SKM-1 (cell line): ENCODE data around the gene DAAM1.
A peak's percentile ranks its signal among the peaks of the same experiment; 100 is the strongest.

Experiments
- DNase-seq: peaks from one replicate; lab custom pipeline; 2025; ENCODE audit not compliant: unreplicated experiment; lab: John Stamatoyannopoulos, UW

DAAM1 gene

DNA sequence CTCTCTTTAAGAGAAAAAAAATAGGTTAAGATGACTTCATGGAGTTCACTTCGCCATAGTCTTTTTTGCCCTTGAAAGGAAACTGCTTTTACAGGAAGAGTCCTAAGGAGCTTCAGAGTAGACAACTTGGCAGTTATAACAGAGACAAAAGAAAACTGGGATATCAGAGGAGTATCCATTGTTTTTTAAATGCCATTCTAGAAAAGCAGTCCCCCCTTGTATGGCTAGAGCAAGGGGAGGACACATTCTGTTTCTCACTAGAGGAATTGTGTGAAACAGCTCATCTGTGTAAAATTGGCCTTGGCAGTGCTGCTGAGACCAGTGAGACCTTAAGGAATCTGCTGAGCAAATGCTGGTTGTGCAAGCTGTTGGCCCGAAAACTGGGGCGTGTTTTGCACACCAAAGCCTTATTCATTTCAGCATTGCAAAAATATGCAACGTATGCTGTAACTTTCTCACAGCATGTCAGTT lies 148.7 kb downstream of the DAAM1 start:
- DNase-seq = no peak

DNA sequence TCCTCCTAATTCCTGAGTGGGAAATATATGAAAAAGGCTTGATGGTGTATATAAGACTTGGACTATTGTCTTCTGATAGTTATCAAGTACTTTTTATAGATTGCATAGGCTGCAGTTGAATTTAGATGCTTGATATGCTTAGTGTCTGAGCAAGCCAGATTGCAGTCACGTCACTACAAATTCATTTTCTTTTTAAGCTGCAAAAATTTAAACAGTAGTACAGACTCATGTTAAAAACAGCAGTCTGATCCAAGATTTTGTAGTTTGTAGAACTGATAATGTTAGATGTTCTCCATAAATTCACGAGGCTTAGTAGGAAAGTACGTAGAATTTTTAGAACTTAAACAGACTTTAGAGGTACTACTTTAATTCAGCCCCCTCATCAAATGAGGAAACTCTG lies 150.3 kb downstream of the DAAM1 start:
- no peak for DNase-seq

DNA sequence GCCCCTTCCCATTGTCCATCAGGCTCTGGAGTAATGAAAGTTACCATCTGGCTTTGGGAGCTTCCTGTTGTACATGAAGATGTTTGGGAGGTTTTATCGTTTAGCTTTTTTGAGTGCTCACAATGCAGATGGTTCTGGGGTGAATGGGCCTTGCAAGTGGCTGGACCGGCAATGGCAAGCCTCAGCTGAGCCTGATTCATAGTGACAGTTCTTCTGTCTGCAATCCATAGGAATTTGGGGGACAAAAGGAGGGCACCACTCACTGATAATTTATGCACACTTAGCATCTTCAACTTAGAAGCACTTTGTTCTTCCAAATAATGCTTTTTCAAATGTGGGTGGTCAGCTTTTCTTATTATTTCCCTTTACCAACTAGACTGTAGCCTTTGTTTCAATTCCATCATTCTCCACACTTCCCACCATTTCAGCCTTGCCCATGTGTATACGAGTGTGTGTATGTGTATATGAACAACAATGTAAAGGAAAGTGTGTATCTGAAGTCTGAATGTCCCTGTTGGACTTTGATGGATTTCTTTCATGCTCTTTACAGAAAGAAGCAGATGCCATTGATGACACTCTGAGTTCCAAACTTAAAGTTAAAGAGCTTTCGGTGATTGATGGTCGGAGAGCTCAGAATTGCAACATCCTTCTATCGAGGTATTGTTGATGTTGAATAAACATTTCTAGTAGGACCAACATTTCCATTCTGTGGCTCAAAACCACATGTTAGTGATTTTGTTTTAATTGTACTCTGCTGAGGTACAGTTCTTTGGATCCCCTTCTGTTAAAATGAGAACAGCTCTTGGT lies 151.3 kb downstream of the DAAM1 start:
- DNase-seq = no peak

DNA sequence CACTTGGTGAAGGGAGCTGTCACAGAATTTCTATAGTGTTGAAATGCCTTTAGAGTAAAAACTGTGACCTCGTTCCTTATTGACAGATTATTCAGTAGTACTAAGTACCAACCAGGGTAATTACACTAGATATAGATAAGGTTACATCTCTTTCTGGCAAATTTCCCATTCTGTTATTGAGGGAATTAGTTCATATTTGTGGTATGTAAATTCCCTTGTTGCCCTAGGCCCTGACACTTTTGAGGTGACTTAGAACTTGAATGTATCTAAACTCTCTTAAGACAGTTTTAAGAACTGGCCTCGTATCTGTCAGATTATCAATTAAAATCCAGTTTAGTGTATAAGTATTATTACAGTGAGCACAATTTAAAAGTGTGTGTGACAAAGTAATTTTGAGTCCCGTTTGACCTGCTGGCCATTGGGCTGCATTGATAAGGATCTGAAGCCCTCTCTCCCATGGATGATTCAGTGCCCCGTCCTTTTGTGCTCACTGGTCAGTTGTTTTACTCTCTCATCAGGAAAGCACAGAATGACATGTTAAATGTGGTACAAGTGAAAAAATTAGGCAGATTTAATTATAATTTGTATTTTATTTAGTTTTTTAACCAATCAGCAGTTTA lies 153.5 kb downstream of the DAAM1 start:
- no peak for DNase-seq

DNA sequence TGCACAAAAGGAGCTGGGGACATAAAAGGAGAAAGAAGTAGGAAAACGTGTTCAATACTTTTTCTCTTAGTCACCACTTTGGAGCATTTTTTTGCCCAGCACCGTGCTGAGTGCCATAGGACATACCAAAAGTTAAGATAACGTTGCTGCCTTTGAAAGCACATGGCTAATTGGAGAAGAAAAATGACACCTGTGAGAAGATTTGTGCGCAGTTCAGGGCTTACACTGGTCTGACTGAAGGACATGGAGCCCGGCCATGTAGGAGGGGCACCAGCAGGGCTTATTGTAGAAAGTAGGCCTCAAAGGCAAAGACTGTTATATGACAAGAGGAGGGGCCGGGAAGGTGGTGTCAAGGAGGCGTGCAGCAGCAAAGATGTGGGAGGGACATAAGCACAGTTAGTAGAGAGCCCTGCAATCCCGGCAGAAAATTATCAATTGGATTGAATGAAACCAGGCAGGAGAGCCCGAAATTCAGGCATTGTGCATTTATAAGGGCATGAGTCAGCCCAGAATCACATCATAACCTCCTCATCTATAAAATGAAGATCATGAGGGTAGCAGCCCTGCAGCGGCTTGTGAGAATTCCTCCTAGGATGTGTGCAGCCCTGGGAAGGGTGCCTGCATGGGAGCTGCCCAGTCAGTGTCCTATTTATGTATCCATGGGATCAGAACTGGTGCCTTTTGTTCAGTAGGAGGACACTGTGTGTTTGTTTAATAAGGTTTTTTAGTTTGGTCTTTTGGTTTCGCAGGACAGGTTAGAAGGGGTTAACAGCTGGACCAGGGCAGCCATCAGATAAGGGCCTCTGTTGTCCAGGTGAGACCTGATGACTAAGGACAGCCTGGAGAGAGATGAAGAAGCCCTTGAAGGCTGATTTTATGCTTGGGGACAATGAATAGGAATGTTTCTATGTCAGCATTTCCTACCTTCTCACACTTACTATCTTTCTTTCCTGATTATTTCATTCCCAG lies 154.3 kb downstream of the DAAM1 start:
- DNase-seq = no peak

DNA sequence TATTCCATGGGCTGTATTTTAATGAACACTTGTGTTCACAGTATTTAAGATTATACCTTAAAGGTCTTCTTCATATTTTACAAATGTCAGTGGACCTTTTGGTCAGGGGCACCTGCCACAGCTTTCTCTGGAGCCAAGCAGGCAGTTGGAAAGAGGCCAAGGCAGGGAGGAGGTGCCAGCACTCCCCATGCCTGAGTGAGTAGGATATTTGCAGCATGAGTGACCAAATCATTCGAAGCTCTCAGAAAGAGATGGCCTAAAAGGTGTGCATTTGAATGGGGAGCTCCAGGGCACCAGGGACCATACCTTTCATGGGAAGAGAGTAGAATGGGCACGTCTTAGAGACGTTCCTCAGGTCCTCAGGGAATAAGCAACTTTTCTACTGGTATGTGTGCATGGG lies 155.1 kb downstream of the DAAM1 start:
- no peak for DNase-seq

DNA sequence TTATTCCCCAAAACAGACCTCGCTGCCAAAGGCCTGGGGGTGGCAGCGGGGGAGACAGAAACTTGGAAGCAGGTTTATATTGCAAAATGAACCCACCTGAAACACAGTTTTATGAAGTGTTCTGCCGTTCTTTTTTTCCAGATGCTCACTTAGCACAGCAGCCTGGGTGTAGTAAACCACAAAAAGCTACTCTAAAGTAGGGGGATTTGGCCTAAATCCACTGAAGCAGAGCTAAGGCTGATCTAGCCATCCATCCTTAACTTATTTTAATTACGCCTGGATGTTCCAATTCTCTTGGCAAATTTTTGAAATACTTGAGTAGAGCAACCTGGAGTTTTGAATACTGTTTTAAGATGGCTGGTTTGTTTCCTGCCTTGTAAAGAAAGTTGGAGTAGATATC lies 155.5 kb downstream of the DAAM1 start:
- no peak for DNase-seq

DNA sequence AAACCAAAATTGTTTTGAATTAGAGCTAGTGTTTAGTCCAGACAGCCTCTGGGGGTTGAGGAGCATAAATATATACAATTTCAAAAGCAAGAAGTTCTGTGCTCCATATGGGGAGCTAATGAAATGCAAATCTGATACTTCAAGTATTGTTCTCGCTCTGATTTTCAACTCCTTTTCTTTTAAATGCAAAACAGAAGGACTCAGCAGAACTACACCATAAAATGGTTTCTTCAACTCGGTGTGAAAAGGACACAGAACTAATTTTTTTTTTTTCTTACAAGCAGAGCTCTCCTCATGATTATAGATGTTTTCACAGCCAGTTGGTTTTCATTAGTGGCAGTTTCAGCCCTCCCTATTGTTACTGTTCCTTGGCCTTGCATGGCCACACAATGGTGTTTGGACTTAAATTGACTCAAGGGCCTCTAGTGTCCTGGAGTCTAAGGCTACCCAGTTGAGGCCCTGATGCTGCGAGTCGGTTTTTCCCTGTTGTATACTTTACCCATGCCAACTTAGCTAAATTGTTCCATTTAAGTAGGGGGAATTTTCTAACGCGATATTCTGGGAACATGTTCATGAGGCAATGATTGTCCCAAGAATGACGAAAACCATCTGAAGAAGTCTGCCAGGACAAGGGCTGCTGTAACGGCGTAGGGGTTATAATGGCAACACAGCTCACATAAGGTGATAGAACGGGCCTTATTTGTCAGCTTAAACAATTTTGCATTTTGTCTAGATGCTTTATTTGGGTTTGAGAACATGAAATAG lies 156.4 kb downstream of the DAAM1 start:
- DNase-seq = no peak

DNA sequence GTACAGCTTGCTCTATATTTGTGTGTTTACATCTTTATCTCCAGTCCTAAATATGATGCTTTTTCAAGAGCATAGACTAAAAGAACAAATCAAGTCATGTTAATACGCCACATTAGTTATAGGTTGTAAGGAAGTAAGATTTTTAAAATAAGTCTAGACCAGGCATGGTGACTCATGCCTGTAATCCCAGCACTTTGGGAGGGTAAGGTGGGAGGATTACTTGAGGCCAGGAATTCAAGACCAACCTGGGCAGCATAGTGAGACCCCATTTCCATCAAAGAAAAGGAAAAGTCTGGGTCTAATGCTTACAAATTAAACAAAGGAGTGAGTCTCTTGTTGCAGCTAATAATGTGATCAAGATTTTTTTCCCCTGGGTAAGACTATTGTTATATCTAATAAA lies 157.9 kb downstream of the DAAM1 start:
- DNase-seq = no peak

DNA sequence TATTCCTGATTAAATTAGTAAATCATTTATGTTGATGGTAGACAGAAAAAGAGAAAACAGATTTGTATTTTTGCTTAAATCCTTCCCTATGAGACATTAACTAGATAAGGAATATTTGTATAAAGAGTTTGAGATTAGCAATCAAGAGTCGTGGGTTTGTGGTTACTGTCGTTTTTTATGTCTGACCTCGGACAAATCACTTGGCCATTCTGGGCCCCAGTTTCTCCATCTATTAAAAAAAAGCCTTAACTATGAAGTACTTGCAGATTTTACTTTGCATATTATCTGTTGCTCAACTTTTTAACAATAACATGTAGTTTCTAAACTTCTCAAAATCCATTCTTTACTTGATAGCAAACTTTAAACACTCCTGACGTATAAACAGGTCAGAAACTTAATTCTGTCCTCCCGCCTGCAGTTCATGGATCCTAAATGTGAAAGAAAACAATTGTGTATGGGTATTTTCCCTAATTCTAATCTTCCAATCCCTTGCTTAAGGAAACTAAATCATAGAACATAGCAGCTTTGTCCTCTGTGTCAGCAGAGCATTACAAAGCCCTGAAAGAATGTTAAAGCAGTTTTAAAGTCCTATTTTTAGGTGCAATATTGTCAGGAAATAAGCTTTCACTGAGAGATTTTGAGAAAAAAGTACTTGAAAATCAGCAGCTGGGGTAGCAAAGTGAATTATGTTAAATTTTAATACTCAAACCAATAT lies 158.5 kb downstream of the DAAM1 start:
- no peak for DNase-seq

DNA sequence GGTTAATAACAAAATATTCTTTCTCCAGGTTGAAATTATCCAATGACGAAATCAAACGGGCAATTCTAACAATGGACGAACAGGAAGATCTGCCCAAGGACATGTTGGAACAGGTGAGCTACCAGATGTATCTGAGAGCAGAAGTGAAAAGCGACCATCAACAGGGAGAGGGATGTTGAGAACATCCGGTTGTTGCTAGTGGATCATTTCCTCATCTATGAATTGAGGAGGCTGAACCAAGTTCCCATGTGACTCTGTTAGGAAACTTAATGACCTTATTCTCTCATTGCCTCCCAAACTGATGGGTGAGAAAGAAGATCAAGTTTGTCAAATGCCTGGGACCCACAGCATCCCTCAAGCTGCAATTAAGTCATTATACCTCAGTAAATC lies 159.0 kb downstream of the DAAM1 start:
- no peak for DNase-seq

DNA sequence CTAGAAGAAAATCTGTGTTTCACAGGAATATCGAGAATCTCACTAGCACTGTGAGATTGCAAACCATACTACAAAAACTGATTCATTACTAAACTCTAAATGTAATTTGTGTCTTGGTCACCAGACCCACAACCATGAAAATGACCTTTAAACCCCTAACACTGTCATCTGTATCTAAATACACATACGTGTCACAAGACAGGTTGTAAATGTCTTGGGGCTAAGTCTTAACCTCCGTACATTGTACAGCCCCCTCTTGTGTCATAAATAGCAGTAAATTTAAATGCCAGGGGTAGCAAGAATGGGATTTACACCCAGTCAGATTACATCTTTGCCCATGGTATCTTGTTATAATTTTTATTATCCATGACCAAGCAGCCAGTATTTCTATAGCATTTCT lies 159.4 kb downstream of the DAAM1 start:
- DNase-seq = no peak

DNA sequence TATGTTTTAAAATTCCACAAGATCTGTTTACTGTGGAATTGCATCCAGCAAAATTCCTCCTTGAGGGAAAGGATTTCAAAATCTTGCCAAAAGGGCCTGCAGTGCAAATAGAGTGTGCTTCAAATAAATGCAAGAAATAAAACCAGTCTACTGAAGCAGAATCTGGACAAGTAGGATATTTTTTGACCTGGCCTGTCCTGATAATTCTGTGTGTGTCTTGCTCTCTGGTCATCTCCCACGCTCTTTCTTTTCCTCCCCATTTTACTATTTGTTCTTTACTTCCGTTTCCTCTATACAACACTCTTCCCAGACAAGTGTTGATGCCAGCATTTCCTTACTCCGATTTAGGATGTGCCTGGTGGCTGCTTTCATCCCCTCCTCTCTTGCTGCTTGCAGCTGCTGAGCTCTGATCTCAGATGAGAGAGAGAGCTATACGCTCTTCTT lies 160.8 kb downstream of the DAAM1 start:
- DNase-seq = no peak

DNA sequence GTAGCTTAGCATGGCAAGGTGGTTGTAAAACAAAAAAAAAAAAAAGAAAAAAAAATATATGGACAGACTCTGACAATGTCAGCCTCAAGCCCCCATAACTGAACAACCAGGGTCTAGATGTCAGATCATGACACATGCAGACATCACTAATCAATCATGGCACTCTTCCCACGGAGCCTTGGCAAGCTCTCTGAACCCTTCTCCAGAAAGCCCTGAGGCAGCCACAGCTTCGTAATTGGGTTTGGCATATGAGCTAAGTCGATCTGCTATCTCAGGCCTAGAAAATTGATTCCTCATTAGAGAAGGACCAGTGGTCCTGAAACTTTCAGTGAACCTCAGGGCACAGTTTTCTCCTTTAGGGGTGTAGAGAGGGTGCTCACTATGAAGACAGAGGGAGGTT lies 164.5 kb downstream of the DAAM1 start:
- DNase-seq = no peak

DNA sequence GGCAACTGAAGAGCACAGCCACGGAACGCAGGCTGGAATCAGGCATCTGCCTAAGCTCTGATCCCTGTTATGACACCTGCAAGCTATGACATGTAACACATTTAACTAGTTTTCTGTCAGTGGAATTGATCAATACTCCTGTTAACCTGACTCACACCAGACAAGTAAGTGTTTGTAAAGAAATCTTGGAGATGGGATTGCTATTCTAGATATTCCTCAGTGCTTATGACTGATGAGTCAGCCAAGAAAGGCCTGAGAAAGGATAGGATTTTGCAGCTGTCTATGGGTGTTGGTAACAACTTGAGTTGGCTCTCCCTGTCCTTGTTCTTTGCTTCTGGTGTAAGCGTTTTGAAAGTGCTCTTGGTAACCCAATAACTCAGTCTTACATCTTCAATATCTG lies 166.2 kb downstream of the DAAM1 start:
- DNase-seq = no peak

DNA sequence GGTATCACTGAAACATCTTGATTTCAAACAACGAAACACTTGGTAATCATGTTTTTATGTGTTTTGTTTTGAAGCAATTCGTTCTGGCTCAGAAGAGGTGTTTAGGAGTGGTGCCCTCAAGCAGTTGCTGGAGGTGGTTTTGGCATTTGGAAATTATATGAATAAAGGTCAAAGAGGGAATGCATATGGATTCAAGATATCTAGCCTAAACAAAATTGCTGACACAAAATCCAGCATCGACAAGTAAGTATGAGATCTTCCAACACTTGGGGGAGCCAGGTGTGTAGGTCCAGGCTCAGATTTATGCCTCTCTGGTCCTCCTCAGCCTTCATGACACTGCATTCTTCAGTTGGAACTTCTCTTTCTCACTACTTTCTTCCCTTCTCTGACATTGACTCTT lies 166.6 kb downstream of the DAAM1 start:
- no peak for DNase-seq

DNA sequence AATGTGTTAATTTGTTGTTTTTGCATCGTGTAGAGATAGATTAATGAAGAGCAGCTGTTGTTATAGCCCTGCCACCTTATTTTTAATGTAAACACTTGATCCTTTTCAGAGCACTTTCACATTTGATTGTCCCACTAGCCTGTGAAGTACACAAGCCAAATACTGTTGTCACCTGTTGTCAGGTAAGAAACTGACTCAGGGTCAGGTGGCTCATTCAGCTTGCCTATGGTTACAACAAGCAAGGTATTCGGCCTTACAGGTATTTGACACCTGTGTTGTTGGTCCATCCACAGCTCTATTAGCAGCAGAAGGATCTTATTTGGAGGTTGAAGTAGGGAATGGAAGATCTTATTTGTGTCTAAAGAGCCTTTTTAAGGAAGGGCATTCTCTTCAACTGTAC lies 167.8 kb downstream of the DAAM1 start:
- DNase-seq = no peak

DNA sequence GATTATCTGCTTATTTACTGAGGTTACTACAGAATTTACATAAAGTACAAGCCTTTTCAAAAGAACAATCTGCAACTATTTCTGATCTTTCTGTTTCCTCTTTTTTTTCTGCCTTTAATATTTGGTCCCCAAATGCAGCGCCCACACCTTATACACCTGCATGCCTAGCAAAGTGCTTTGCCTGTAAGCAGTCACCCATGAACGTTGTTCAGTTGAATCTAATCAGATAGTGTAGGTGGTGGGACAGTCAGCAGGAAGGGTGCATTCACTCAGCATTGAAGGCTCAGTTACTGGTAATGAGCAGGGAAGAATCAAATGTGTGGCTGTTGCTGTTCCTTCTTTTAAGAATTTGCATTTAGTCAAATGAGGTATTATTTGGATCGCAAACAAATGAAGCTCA lies 168.3 kb downstream of the DAAM1 start:
- no peak for DNase-seq

DNA sequence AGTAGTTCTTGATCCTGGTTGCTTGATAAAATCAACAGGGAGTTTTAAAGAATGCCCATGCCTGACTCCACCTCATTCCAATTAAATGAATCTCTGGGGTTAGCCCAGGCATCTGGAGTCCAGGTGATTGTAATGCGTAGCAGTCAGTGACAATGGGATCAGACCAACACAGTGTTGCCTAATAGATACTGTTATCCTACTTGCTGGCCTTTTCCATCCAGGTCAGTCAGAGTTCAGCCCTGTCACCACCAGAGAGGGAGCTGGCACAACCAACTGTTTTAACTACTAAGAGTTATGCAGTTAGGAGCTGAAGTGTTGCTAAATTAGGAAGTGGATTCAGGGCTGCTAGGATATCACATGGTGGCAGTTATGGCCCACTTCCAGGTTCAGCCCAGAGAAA lies 169.6 kb downstream of the DAAM1 start:
- DNase-seq = peak; percentile 16

DNA sequence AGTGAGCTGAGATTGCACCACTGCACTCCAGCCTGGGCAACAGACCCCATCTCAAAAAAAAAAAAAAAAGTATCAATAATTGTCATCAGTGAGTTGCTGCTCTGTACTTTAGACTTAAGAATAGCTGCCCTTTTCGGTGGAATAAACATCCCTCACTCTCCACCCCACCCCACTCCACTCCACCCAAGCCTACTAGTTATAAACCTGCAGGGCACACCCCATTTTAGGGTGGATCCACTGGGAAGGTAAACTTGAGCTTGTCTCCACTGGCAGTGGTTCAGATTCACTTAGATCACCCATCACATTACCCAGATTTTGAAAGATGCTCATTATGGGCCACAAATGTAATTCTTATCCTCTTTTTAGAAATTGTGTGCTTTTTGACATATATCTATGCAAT lies 170.3 kb downstream of the DAAM1 start:
- DNase-seq = no peak
